WTC11 (cell line): ENCODE data around the gene MAP3K14.

Experiments used
- CREM ChIP-seq: sonication (generic); formaldehyde crosslinking; IDR thresholded peaks from 2 replicates; pipeline ENCODE4 v1.8.1; 2022; ENCODE audit warnings: mild to moderate bottlenecking, missing genetic modification reagents, moderate library complexity
- GABPB1 ChIP-seq: sonication (generic); formaldehyde crosslinking; IDR thresholded peaks from 2 replicates; pipeline ENCODE4 v1.8.1; 2023; ENCODE audit warnings: mild to moderate bottlenecking, missing genetic modification reagents
- JUN ChIP-seq: sonication (generic); formaldehyde crosslinking; IDR thresholded peaks from 2 replicates; pipeline ENCODE4 v1.8.0; 2023; ENCODE audit warnings: mild to moderate bottlenecking, missing genetic modification reagents
- SP1 ChIP-seq: sonication (generic); formaldehyde crosslinking; conservative IDR thresholded peaks from 2 replicates; pipeline ENCODE4 v1.8.1; 2022; ENCODE audit warnings: missing genetic modification reagents
- ZNF138 ChIP-seq: sonication (generic); formaldehyde crosslinking; conservative IDR thresholded peaks from 2 replicates; pipeline ENCODE4 v1.8.1; 2022; ENCODE audit warnings: mild to moderate bottlenecking, moderate library complexity, missing genetic modification reagents
- ZNF219 ChIP-seq: sonication (generic); formaldehyde crosslinking; IDR thresholded peaks from 2 replicates; pipeline ENCODE4 v1.8.0; 2023; ENCODE audit warnings: missing genetic modification reagents, mild to moderate bottlenecking, borderline replicate concordance
- TF ChIP-seq, protein P1 (sequence below): sonication (generic); formaldehyde crosslinking; IDR thresholded peaks from 2 replicates; pipeline ENCODE4 v1.8.1; 2023; ENCODE audit warnings: mild to moderate bottlenecking, missing genetic modification reagents
- TF ChIP-seq, protein P2 (sequence below): sonication (generic); formaldehyde crosslinking; IDR thresholded peaks from 2 replicates; pipeline ENCODE4 v1.8.0; 2022; ENCODE audit warnings: mild to moderate bottlenecking, missing genetic modification reagents
- TF ChIP-seq, protein P3 (sequence below): sonication (generic); formaldehyde crosslinking; IDR thresholded peaks from 2 replicates; pipeline ENCODE4 v1.8.1; 2023; ENCODE audit warnings: mild to moderate bottlenecking, missing genetic modification reagents, moderate library complexity
- TF ChIP-seq, protein P4 (sequence below): fragments of 200-600 bp; IDR thresholded peaks from 2 replicates; pipeline ENCODE4 v1.8.0; 2022; ENCODE audit warnings: antibody characterized with exemption
- TF ChIP-seq, protein P5 (sequence below): sonication (generic); formaldehyde crosslinking; IDR thresholded peaks from 2 replicates; pipeline ENCODE4 v1.8.1; 2022; ENCODE audit warnings: low read depth, mild to moderate bottlenecking, moderate library complexity, missing genetic modification reagents, borderline replicate concordance
- TF ChIP-seq, protein P6 (sequence below): sonication (generic); formaldehyde crosslinking; IDR thresholded peaks from 2 replicates; pipeline ENCODE4 v1.8.1; 2022; ENCODE audit warnings: low read depth, missing genetic modification reagents, borderline replicate concordance
- TF ChIP-seq, protein P7 (sequence below): sonication (generic); formaldehyde crosslinking; IDR thresholded peaks from 2 replicates; pipeline ENCODE4 v1.8.1; 2023; ENCODE audit warnings: mild to moderate bottlenecking, moderate library complexity, missing genetic modification reagents
- TF ChIP-seq, protein P8 (sequence below): sonication (generic); formaldehyde crosslinking; IDR thresholded peaks from 2 replicates; pipeline ENCODE4 v1.8.0; 2023; ENCODE audit warnings: mild to moderate bottlenecking, missing genetic modification reagents

DNA sequence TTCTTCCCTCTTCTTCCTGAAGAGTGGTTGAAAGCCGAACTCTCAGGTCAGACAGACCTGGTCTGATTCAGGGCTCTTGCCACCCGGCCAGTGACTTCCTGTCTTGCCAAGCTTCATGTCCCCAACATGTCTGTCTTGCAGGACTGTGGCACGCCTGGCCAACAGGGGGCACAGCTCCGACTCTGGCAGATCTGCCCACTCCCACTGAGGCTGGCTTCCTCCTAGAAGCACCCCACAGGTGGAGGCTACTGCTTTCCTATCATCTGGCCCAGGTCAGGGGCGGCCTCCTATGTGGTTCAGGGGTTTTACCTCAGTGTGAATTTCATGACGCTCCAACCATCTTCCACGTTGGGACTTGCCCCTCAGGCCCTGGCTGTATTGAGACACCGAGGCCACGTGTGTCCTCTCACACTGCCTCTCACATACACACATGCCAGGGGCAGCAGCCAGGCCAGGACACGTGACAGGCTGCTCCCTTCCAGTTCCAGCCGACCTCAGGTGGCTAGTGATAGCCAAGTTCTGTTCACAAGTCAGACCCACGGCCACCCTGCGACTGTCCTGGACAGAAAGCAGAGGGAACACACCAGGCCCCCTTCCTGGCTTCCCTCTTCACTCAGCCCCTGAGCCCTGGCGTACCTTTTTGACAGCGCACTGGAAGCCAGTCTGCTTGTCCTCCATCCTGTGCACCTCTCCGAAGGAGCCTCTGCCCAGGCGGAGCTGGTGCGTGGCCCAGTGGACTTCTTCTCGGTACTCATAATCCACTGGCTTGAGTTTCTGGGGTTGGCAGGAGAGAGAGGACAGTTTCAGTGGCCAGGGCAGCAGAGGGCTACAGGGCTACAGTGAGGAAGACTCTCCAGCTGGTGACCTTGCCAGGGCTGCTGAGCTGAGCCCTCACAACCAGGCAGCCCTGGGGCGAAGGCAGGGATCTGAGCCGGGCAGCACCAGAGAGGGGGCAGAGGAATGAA, 32.4 kb downstream of the MAP3K14 start:
- TF ChIP-seq, protein P1, sequence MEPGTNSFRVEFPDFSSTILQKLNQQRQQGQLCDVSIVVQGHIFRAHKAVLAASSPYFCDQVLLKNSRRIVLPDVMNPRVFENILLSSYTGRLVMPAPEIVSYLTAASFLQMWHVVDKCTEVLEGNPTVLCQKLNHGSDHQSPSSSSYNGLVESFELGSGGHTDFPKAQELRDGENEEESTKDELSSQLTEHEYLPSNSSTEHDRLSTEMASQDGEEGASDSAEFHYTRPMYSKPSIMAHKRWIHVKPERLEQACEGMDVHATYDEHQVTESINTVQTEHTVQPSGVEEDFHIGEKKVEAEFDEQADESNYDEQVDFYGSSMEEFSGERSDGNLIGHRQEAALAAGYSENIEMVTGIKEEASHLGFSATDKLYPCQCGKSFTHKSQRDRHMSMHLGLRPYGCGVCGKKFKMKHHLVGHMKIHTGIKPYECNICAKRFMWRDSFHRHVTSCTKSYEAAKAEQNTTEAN (CRISPR knock-in tag): no peak
- TF ChIP-seq, protein P2, sequence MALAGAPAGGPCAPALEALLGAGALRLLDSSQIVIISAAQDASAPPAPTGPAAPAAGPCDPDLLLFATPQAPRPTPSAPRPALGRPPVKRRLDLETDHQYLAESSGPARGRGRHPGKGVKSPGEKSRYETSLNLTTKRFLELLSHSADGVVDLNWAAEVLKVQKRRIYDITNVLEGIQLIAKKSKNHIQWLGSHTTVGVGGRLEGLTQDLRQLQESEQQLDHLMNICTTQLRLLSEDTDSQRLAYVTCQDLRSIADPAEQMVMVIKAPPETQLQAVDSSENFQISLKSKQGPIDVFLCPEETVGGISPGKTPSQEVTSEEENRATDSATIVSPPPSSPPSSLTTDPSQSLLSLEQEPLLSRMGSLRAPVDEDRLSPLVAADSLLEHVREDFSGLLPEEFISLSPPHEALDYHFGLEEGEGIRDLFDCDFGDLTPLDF (CRISPR knock-in tag): no peak
- TF ChIP-seq CREM (CRISPR knock-in tag) (no peak), JUN (CRISPR knock-in tag) (no peak), ZNF138 (CRISPR knock-in tag) (no peak), SP1 (CRISPR knock-in tag) (no peak), ZNF219 (CRISPR knock-in tag) (no peak), GABPB1 (no peak)
- TF ChIP-seq, protein P3, sequence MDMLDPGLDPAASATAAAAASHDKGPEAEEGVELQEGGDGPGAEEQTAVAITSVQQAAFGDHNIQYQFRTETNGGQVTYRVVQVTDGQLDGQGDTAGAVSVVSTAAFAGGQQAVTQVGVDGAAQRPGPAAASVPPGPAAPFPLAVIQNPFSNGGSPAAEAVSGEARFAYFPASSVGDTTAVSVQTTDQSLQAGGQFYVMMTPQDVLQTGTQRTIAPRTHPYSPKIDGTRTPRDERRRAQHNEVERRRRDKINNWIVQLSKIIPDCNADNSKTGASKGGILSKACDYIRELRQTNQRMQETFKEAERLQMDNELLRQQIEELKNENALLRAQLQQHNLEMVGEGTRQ (CRISPR knock-in tag): no peak
- TF ChIP-seq, protein P4, sequence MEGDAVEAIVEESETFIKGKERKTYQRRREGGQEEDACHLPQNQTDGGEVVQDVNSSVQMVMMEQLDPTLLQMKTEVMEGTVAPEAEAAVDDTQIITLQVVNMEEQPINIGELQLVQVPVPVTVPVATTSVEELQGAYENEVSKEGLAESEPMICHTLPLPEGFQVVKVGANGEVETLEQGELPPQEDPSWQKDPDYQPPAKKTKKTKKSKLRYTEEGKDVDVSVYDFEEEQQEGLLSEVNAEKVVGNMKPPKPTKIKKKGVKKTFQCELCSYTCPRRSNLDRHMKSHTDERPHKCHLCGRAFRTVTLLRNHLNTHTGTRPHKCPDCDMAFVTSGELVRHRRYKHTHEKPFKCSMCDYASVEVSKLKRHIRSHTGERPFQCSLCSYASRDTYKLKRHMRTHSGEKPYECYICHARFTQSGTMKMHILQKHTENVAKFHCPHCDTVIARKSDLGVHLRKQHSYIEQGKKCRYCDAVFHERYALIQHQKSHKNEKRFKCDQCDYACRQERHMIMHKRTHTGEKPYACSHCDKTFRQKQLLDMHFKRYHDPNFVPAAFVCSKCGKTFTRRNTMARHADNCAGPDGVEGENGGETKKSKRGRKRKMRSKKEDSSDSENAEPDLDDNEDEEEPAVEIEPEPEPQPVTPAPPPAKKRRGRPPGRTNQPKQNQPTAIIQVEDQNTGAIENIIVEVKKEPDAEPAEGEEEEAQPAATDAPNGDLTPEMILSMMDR: no peak; the same call in 1 of the 2 replicates
- TF ChIP-seq, protein P5, sequence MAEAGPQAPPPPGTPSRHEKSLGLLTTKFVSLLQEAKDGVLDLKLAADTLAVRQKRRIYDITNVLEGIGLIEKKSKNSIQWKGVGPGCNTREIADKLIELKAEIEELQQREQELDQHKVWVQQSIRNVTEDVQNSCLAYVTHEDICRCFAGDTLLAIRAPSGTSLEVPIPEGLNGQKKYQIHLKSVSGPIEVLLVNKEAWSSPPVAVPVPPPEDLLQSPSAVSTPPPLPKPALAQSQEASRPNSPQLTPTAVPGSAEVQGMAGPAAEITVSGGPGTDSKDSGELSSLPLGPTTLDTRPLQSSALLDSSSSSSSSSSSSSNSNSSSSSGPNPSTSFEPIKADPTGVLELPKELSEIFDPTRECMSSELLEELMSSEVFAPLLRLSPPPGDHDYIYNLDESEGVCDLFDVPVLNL: no peak
- TF ChIP-seq, protein P6, sequence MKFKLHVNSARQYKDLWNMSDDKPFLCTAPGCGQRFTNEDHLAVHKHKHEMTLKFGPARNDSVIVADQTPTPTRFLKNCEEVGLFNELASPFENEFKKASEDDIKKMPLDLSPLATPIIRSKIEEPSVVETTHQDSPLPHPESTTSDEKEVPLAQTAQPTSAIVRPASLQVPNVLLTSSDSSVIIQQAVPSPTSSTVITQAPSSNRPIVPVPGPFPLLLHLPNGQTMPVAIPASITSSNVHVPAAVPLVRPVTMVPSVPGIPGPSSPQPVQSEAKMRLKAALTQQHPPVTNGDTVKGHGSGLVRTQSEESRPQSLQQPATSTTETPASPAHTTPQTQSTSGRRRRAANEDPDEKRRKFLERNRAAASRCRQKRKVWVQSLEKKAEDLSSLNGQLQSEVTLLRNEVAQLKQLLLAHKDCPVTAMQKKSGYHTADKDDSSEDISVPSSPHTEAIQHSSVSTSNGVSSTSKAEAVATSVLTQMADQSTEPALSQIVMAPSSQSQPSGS (CRISPR knock-in tag): no peak
- TF ChIP-seq, protein P7, sequence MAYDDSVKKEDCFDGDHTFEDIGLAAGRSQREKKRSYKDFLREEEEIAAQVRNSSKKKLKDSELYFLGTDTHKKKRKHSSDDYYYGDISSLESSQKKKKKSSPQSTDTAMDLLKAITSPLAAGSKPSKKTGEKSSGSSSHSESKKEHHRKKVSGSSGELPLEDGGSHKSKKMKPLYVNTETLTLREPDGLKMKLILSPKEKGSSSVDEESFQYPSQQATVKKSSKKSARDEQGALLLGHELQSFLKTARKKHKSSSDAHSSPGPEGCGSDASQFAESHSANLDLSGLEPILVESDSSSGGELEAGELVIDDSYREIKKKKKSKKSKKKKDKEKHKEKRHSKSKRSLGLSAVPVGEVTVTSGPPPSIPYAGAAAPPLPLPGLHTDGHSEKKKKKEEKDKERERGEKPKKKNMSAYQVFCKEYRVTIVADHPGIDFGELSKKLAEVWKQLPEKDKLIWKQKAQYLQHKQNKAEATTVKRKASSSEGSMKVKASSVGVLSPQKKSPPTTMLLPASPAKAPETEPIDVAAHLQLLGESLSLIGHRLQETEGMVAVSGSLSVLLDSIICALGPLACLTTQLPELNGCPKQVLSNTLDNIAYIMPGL (CRISPR knock-in tag): no peak
- TF ChIP-seq, protein P8, sequence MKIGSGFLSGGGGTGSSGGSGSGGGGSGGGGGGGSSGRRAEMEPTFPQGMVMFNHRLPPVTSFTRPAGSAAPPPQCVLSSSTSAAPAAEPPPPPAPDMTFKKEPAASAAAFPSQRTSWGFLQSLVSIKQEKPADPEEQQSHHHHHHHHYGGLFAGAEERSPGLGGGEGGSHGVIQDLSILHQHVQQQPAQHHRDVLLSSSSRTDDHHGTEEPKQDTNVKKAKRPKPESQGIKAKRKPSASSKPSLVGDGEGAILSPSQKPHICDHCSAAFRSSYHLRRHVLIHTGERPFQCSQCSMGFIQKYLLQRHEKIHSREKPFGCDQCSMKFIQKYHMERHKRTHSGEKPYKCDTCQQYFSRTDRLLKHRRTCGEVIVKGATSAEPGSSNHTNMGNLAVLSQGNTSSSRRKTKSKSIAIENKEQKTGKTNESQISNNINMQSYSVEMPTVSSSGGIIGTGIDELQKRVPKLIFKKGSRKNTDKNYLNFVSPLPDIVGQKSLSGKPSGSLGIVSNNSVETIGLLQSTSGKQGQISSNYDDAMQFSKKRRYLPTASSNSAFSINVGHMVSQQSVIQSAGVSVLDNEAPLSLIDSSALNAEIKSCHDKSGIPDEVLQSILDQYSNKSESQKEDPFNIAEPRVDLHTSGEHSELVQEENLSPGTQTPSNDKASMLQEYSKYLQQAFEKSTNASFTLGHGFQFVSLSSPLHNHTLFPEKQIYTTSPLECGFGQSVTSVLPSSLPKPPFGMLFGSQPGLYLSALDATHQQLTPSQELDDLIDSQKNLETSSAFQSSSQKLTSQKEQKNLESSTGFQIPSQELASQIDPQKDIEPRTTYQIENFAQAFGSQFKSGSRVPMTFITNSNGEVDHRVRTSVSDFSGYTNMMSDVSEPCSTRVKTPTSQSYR (CRISPR knock-in tag): no peak
